WTC11 (cell line): ENCODE data around the gene S100A8.

Source experiments
- CTCF ChIP-seq: fragments of 200-600 bp; IDR thresholded peaks from 2 replicates; pipeline ENCODE4 v1.8.0; 2022; ENCODE audit warnings: antibody characterized with exemption
- USF2 ChIP-seq: sonication (generic); formaldehyde crosslinking; IDR thresholded peaks from 2 replicates; pipeline ENCODE4 v1.8.1; 2023; ENCODE audit warnings: mild to moderate bottlenecking, missing genetic modification reagents, moderate library complexity

GRCh38 chr1:153402226-153402625, 11.4 kb upstream of the S100A8 start:
- no peak for TF ChIP-seq USF2 (CRISPR knock-in tag)
- no peak for TF ChIP-seq CTCF
